K562 (cell line): Measurements from ENCODE around the gene KIF3A. TPM values are rescaled to one million over a fixed set of nuclear protein-coding genes. Genes with fewer than 3 reads are reported as not detected.

Source experiments
- ATAC-seq: fragments of 200-7000 bp; cut with Tn5 transposase; 3 replicates; pipeline ENCODE4 v1.9.1; 2020; ENCODE audit warnings: moderate library complexity
- BruUV-seq: library from RNA; stranded (reverse); fragments of 400-500 nt; replicated peaks from 2 replicates; lab custom pipeline; 2021; lab: Mats Ljungman, UMichigan
- CTCF ChIA-PET: fragments of 300-600 bp; formaldehyde crosslinking; extraction: SDS; loops from one replicate; lab custom pipeline; 2021; ENCODE audit warnings: low intra/inter-chr PET ratio; lab: Yijun Ruan, JAX
- POLR2A ChIA-PET: fragments of 300-600, 350-650 bp; sonication (Branson Sonifier 250); formaldehyde crosslinking; extraction: SDS; loops from one replicate; lab custom pipeline; 2021; ENCODE audit warnings: antibody characterized with exemption, inconsistent platforms; lab: Yijun Ruan, JAX
- DNase-seq, 4 experiments: peaks; one replicate each; pipeline versions ENCODE4 v3.0.0 to v3.0.0-alpha.2; 2011 to 2018; ENCODE audit warnings: low spot score in 3 of 4, mixed read lengths in 3 of 4; ENCODE audit errors: extremely low read depth in 1 of 4
- FAIRE-seq: peaks from 2 replicates; lab custom pipeline; 2011; peaks lifted over from hg19 to GRCh38; lab: Jason Lieb, UNC
- H2AFZ ChIP-seq: 2 replicates; pipeline ENCODE4 v1.6.0; 2011; ENCODE audit warnings: low read depth, low read length, control low read depth, inconsistent platforms
- H3K27ac ChIP-seq: fragments of 200-600 bp; 3 replicates; pipeline ENCODE4 v1.8.0; 2011; ENCODE audit warnings: low read depth, mild to moderate bottlenecking, control low read depth, inconsistent platforms, low read length, moderate library complexity, mixed read lengths; ENCODE audit errors: extremely low read depth
- H3K27me3 ChIP-seq, 2 experiments: fragments of 300-600 bp in 1 of 2; 2 replicates in 1 of 2; 3 replicates in 1 of 2; pipeline versions ENCODE4 v1.6.0 to v1.8.0; 2011; ENCODE audit warnings: inconsistent platforms in 2 of 2, low read length in 2 of 2, mild to moderate bottlenecking in 1 of 2, mixed read lengths in 1 of 2, moderate library complexity in 1 of 2; ENCODE audit not compliant: control insufficient read depth in 2 of 2, insufficient read depth in 2 of 2
- H3K36me3 ChIP-seq: fragments of 300-600 bp; 3 replicates; pipeline ENCODE4 v1.8.0; 2011; ENCODE audit warnings: mild to moderate bottlenecking, low read length, inconsistent platforms; ENCODE audit not compliant: control insufficient read depth, insufficient read depth
- H3K4me1 ChIP-seq, 2 experiments: fragments of 200-600 bp in 1 of 2; replicated peaks in 1 of 2; 2 replicates in 1 of 2; 3 replicates in 1 of 2; pipeline versions ENCODE4 v1.5.1 to v1.8.0; 2011; ENCODE audit warnings: inconsistent platforms in 2 of 2, low read length in 2 of 2, mild to moderate bottlenecking in 1 of 2, mixed read lengths in 1 of 2, moderate library complexity in 1 of 2; ENCODE audit not compliant: control insufficient read depth in 2 of 2, insufficient read depth in 2 of 2
- H3K4me2 ChIP-seq: 2 replicates; pipeline ENCODE4 v1.6.1; 2011; ENCODE audit warnings: low read length, control low read depth, inconsistent platforms, mixed read lengths; ENCODE audit not compliant: insufficient read depth
- H3K4me3 ChIP-seq: fragments of 200-600 bp; sonication (generic), shearing (Covaris generic); 2 replicates; pipeline ENCODE4 v1.5.1; 2016; ENCODE audit warnings: control low read depth, inconsistent platforms
- H3K79me2 ChIP-seq: fragments of 200-600 bp; 3 replicates; pipeline ENCODE4 v1.8.0; 2011; ENCODE audit warnings: low read length, inconsistent platforms; ENCODE audit not compliant: control insufficient read depth, insufficient read depth
- H3K9ac ChIP-seq, 2 experiments: 2 replicates each; pipeline versions ENCODE4 v1.6.0 to v1.6.1; 2011; ENCODE audit warnings: low read depth in 2 of 2, low read length in 2 of 2, control low read depth in 1 of 2, inconsistent platforms in 1 of 2, mild to moderate bottlenecking in 1 of 2, mixed read lengths in 1 of 2; ENCODE audit not compliant: insufficient read depth in 1 of 2
- H3K9me1 ChIP-seq: one replicate; pipeline ENCODE4 v1.6.0; 2011; ENCODE audit warnings: inconsistent platforms, mild to moderate bottlenecking, low read length, moderate library complexity; ENCODE audit not compliant: control insufficient read depth, insufficient read depth
- H3K9me3 ChIP-seq: replicated peaks from 2 replicates; pipeline ENCODE4 v1.5.1; 2011; ENCODE audit warnings: low read depth, low read length, inconsistent platforms; ENCODE audit not compliant: control insufficient read depth, insufficient read depth
- H4K20me1 ChIP-seq: replicated peaks from 2 replicates; pipeline ENCODE4 v1.6.1; 2011; ENCODE audit warnings: low read length, inconsistent platforms, mixed read lengths; ENCODE audit not compliant: control insufficient read depth, insufficient read depth
- CREB1 ChIP-seq, 2 experiments: sonication (generic) in 1 of 2; formaldehyde crosslinking in 1 of 2; IDR thresholded peaks; 2 replicates each; pipeline versions ENCODE4 v1.6.1 to v1.8.0; 2012 to 2022; ENCODE audit warnings: inconsistent platforms in 1 of 2, mild to moderate bottlenecking in 1 of 2, missing genetic modification reagents in 1 of 2, moderate library complexity in 1 of 2
- HMG20B ChIP-seq: fragments of 250-450 bp; sonication (Bioruptor Pico); IDR thresholded peaks from 2 replicates; pipeline ENCODE4 v1.5.0; 2021; ENCODE audit warnings: mild to moderate bottlenecking
- IFI16 ChIP-seq: fragments of 250-450 bp; sonication (Bioruptor Pico); IDR thresholded peaks from 2 replicates; pipeline ENCODE4 v2.1.2; 2022; ENCODE audit warnings: mild to moderate bottlenecking, inconsistent platforms
- ILF3 ChIP-seq: fragments of 450-650 bp; IDR thresholded peaks from 2 replicates; pipeline ENCODE4 v1.6.1; 2018; ENCODE audit warnings: antibody characterized with exemption, mild to moderate bottlenecking, moderate library complexity, borderline replicate concordance
- KDM5B ChIP-seq: fragments of 200-600 bp; sonication (generic); IDR thresholded peaks from 2 replicates; pipeline ENCODE4 v1.6.1; 2012; ENCODE audit warnings: low read depth, mild to moderate bottlenecking, moderate library complexity, low read length, control low read depth, inconsistent platforms; ENCODE audit not compliant: insufficient replicate concordance
- MAZ ChIP-seq, 2 experiments: fragments of 450-650 bp in 1 of 2; sonication (generic) in 1 of 2; formaldehyde crosslinking; IDR thresholded peaks in 1 of 2; conservative IDR thresholded peaks in 1 of 2; 2 replicates each; pipeline versions ENCODE4 v1.4.0 to v1.5.0; 2020; ENCODE audit warnings: mild to moderate bottlenecking in 1 of 2, missing genetic modification reagents in 1 of 2
- MTA2 ChIP-seq: fragments of 450-650 bp; IDR thresholded peaks from 2 replicates; pipeline ENCODE4 v1.6.1; 2016; ENCODE audit warnings: low read depth
- PHTF2 ChIP-seq: fragments of 250-450 bp; sonication (Bioruptor Pico); IDR thresholded peaks from 2 replicates; pipeline ENCODE4 v1.5.0; 2021; ENCODE audit warnings: mild to moderate bottlenecking
- RAD21 ChIP-seq, 2 experiments: fragments of 250-450 bp in 1 of 2; fragments of 450-650 bp in 1 of 2; sonication (Bioruptor Pico) in 1 of 2; formaldehyde crosslinking in 1 of 2; IDR thresholded peaks in 1 of 2; conservative IDR thresholded peaks in 1 of 2; 2 replicates each; pipeline versions ENCODE4 v1.4.0 to v1.8.0; 2020 to 2022; ENCODE audit warnings: mild to moderate bottlenecking in 2 of 2, moderate library complexity in 1 of 2
- RFX7 ChIP-seq: fragments of 250-450 bp; sonication (Bioruptor Pico); IDR thresholded peaks from 2 replicates; pipeline ENCODE4 v1.5.1; 2021; ENCODE audit warnings: mild to moderate bottlenecking
- RUNX1 ChIP-seq: sonication (generic); IDR thresholded peaks from 2 replicates; pipeline ENCODE4 v1.6.1; 2016; ENCODE audit warnings: antibody characterized with exemption, low read depth
- TAF7 ChIP-seq: fragments of 450-650 bp; IDR thresholded peaks from 2 replicates; pipeline ENCODE4 v1.6.1; 2016; ENCODE audit warnings: missing genetic modification characterization, missing compliant biosample characterization
- ZNF224 ChIP-seq: sonication (generic); formaldehyde crosslinking; IDR thresholded peaks from 2 replicates; pipeline ENCODE4 v1.8.0; 2022; ENCODE audit warnings: mild to moderate bottlenecking, missing genetic modification reagents
- ZNF785 ChIP-seq: fragments of 250-450 bp; sonication (Bioruptor Pico); IDR thresholded peaks from 2 replicates; pipeline ENCODE4 v1.4.0; 2020; ENCODE audit warnings: mild to moderate bottlenecking
- WGBS: fragments of 100-300 bp; shearing (Covaris generic); methylation state at CpG from one replicate; pipeline ENCODE4 v1.1.6; 2016; ENCODE audit warnings: low coverage, mixed read lengths; ENCODE audit not compliant: insufficient coverage; ENCODE audit errors: missing lambda C conversion rate; 5-methylcytosine and 5-hydroxymethylcytosine counted together
- in situ Hi-C: fragments of 300-500 bp; cut with MboI; formaldehyde crosslinking; loops from 4 replicates; pipeline ENCODE4 v1.15.0; 2018; ENCODE audit warnings: inconsistent platforms, mixed read lengths
- intact Hi-C: fragments of 100-400 bp; cut with micrococcal nuclease; formaldehyde crosslinking; loops from 2 replicates; pipeline ENCODE4 v1.14.2; 2022
- polyA plus RNA-seq, 8 experiments: library from polyadenylated mRNA; depleted of rRNA in 4 of 8; stranded (reverse) in 5 of 8; unstranded in 3 of 8; fragments of >200 nt; fragmentation: Nextera tagmentation in 2 of 8; fragmentation: Illumina TruSeq in 1 of 8; extraction: Ambion mirVana in 2 of 8; extraction: Trizol in 1 of 8; gene quantifications; 2 replicates each; pipeline versions ENCODE4 v1.2.1 to v1.2.3, GENCODE V29; 2011 to 2014; ENCODE audit warnings: inconsistent platforms in 1 of 8, missing spikeins in 1 of 8
- total RNA-seq, 7 experiments: library from RNA; depleted of rRNA in 6 of 7; stranded (reverse); fragments of >200 nt in 6 of 7; fragmentation: Illumina TruSeq in 2 of 7; extraction: Trizol in 2 of 7; gene quantifications; 2 replicates each; pipeline versions ENCODE4 v1.2.1 to v1.2.3, GENCODE V29; 2011 to 2021; ENCODE audit warnings: low replicate concordance in 1 of 7
- TF ChIP-seq, protein P1 (sequence below): fragments of 250-450 bp; sonication (Bioruptor Pico); IDR thresholded peaks from 2 replicates; pipeline ENCODE4 v1.4.0; 2020; ENCODE audit warnings: mild to moderate bottlenecking
- TF ChIP-seq, protein P2 (sequence below), 2 experiments: fragments of 250-450 bp in 1 of 2; fragments of 450-650 bp in 1 of 2; sonication (Bioruptor Pico) in 1 of 2; IDR thresholded peaks; 2 replicates each; pipeline versions ENCODE4 v1.6.1 to v1.8.0; 2016 to 2021; ENCODE audit warnings: mild to moderate bottlenecking in 2 of 2, moderate library complexity in 2 of 2, missing compliant biosample characterization in 1 of 2, missing genetic modification characterization in 1 of 2
- TF ChIP-seq, protein P3 (sequence below): fragments of 200-400 bp; formaldehyde crosslinking; IDR thresholded peaks from 2 replicates; pipeline ENCODE4 v1.6.1; 2017; ENCODE audit warnings: mild to moderate bottlenecking, low read depth, low read length, moderate library complexity

Gene KIF3A
- total and polyA plus RNA-seq, 9 of the 15 experiments (the other 6 are each of a cell fraction or from before 2014, with no cell fraction given), result 1.5 to 7.8 (median 6.0) TPM

DNA sequence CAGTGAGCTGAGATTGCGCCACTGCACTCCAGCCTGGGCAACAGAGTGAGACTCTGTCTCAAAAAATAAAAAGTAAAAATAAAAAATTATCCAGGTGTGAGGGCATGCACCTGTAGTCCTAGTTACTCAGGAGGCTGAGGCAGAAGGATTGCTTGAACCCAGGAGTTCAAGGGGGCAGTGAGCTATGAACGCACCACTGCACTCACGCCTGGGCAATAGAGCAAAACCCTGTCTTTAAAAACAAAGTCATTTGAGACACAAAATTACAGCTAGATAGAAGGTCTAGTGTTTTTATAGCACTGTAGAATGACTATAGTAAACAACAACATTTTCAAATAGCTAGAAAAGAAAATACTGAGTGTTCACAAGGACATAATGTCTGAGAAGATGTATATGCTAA, 47.2 kb downstream of the KIF3A start:
- no TSS peak for BruUV-seq
- FAIRE-seq, result no peak
- in situ Hi-C loops, result no loop called here
- TF ChIP-seq TAF7 (tag), result no peak
- TF ChIP-seq HMG20B, result no peak
- TF ChIP-seq, protein P1, sequence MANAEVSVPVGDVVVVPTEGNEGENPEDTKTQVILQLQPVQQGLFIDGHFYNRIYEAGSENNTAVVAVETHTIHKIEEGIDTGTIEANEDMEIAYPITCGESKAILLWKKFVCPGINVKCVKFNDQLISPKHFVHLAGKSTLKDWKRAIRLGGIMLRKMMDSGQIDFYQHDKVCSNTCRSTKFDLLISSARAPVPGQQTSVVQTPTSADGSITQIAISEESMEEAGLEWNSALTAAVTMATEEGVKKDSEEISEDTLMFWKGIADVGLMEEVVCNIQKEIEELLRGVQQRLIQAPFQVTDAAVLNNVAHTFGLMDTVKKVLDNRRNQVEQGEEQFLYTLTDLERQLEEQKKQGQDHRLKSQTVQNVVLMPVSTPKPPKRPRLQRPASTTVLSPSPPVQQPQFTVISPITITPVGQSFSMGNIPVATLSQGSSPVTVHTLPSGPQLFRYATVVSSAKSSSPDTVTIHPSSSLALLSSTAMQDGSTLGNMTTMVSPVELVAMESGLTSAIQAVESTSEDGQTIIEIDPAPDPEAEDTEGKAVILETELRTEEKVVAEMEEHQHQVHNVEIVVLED (CRISPR knock-in tag), result no peak
- TF ChIP-seq, protein P2, sequence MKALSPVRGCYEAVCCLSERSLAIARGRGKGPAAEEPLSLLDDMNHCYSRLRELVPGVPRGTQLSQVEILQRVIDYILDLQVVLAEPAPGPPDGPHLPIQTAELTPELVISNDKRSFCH (CRISPR knock-in tag; IDR thresholded peaks at IDR 0.05), result no peak
- TF ChIP-seq, protein P2 (tag; IDR thresholded peaks at IDR 0.05), result no peak
- TF ChIP-seq RFX7 (CRISPR knock-in tag), result no peak
- TF ChIP-seq MAZ (CRISPR knock-in tag; conservative IDR thresholded peaks at IDR 0.05 in 1 of 2, IDR thresholded peaks at IDR 0.05 in 1 of 2), result no peak
- TF ChIP-seq, protein P3, sequence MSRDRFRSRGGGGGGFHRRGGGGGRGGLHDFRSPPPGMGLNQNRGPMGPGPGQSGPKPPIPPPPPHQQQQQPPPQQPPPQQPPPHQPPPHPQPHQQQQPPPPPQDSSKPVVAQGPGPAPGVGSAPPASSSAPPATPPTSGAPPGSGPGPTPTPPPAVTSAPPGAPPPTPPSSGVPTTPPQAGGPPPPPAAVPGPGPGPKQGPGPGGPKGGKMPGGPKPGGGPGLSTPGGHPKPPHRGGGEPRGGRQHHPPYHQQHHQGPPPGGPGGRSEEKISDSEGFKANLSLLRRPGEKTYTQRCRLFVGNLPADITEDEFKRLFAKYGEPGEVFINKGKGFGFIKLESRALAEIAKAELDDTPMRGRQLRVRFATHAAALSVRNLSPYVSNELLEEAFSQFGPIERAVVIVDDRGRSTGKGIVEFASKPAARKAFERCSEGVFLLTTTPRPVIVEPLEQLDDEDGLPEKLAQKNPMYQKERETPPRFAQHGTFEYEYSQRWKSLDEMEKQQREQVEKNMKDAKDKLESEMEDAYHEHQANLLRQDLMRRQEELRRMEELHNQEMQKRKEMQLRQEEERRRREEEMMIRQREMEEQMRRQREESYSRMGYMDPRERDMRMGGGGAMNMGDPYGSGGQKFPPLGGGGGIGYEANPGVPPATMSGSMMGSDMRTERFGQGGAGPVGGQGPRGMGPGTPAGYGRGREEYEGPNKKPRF, result no peak
- TF ChIP-seq ZNF224 (CRISPR knock-in tag), result no peak
- TF ChIP-seq MTA2, result no peak
- no peak for TF ChIP-seq ZNF785 (CRISPR knock-in tag)
- TF ChIP-seq IFI16, result no peak
- no peak for TF ChIP-seq KDM5B
- no peak for TF ChIP-seq RUNX1
- no peak for TF ChIP-seq PHTF2 (CRISPR knock-in tag)
- TF ChIP-seq RAD21 (CRISPR knock-in tag; conservative IDR thresholded peaks at IDR 0.05 in 1 of 2, IDR thresholded peaks at IDR 0.05 in 1 of 2), result no peak
- TF ChIP-seq ILF3, result no peak
- TF ChIP-seq CREB1 (IDR thresholded peaks at IDR 0.05), result no peak
- no peak for TF ChIP-seq CREB1 (CRISPR knock-in tag; IDR thresholded peaks at IDR 0.05)

More for the DNA sequence above, 47.2 kb downstream of the KIF3A start:
- Histone ChIP-seq H3K9me1 (no peaks in the 10 kb centered on the region), H3K9ac (no peak overlapping the region), H3K27ac (no peak overlapping the region), H3K79me2 (no peaks in the 10 kb centered on the region), H2AFZ (no peak overlapping the region), H3K4me2 (no peak overlapping the region), H4K20me1 (no peaks in the 10 kb centered on the region), H3K4me3 (no peak overlapping the region), H3K36me3 (no peaks in the 10 kb centered on the region), H3K27me3 (no peaks in the 10 kb centered on the region), H3K4me1 (peaks cover 4 to 15% of the 10 kb centered on the region in 2 experiments; a peak in 4 of 5 replicates), H3K9me3 (no peaks in the 10 kb centered on the region)
- ChIA-PET CTCF (no interaction called here), POLR2A (interaction anchor here (0.9 to 1.7 kb wide), 3 partner anchors 9 to 15 kb away, joined by 3 to 8 read pairs (median 5); no protein-coding TSS in a partner anchor)
- ATAC-seq (no peak), DNase-seq (no peak)
- 95% methylated on average over 3 of the region's 3 CpGs for WGBS
- intact Hi-C loops, result no loop called here
